Thoracic aorta (tissue), 2 donors: ENCODE results near the gene CFAP97D1. TPM values are rescaled to one million over a fixed set of nuclear protein-coding genes. Genes with fewer than 3 reads are reported as not detected.

ENCODE experiments used
- ATAC-seq: fragments of 150-250 bp; one replicate; pipeline ENCODE4 v1.8.0; 2017; ENCODE audit warnings: low read depth; ENCODE audit not compliant: insufficient number of reproducible peaks, low FRiP score
- DNase-seq: peaks from one replicate; pipeline ENCODE4 v3.0.0-alpha.2; 2020; ENCODE audit warnings: low spot score
- H3K27ac ChIP-seq, 2 donors: fragments of 200-600 bp; sonication (generic); 1 replicate in 1 of 2; 2 replicates in 1 of 2; pipeline ENCODE4 v1.5.1; 2016; ENCODE audit warnings: mild to moderate bottlenecking in 2 of 2, moderate library complexity in 2 of 2
- H3K27me3 ChIP-seq: fragments of 200-600 bp; sonication (generic); replicated peaks from 2 replicates; pipeline ENCODE4 v1.6.0; 2016; ENCODE audit warnings: mild to moderate bottlenecking; ENCODE audit not compliant: insufficient read depth
- H3K36me3 ChIP-seq: fragments of 200-600 bp; sonication (generic); one replicate; pipeline ENCODE4 v1.5.1; 2016
- H3K4me1 ChIP-seq, 2 donors: fragments of 200-600 bp; sonication (generic); 1 replicate in 1 of 2; 2 replicates in 1 of 2; pipeline versions ENCODE4 v1.5.1 to v1.6.0; 2016; ENCODE audit warnings: low read depth in 2 of 2, mild to moderate bottlenecking in 1 of 2; ENCODE audit not compliant: control insufficient read depth in 1 of 2
- H3K4me3 ChIP-seq: fragments of 200-600 bp; sonication (generic); 2 replicates; pipeline ENCODE4 v1.5.1; 2016; ENCODE audit warnings: mild to moderate bottlenecking
- H3K9me3 ChIP-seq: fragments of 200-600 bp; sonication (generic); 2 replicates; pipeline ENCODE4 v1.5.1; 2016
- CTCF ChIP-seq: fragments of 200-600 bp; sonication (generic); IDR thresholded peaks from one replicate; pipeline ENCODE4 v1.5.1; 2019; ENCODE audit warnings: antibody characterized with exemption
- total RNA-seq, 2 donors: library from RNA; depleted of rRNA; stranded (reverse); fragments of >200 nt; gene quantifications; one replicate each; pipeline versions ENCODE4 v1.1.0 to v1.2.3, GENCODE V29; 2016

CFAP97D1 gene
- total RNA-seq, 2 donors from 2014 or later = not detected

DNA sequence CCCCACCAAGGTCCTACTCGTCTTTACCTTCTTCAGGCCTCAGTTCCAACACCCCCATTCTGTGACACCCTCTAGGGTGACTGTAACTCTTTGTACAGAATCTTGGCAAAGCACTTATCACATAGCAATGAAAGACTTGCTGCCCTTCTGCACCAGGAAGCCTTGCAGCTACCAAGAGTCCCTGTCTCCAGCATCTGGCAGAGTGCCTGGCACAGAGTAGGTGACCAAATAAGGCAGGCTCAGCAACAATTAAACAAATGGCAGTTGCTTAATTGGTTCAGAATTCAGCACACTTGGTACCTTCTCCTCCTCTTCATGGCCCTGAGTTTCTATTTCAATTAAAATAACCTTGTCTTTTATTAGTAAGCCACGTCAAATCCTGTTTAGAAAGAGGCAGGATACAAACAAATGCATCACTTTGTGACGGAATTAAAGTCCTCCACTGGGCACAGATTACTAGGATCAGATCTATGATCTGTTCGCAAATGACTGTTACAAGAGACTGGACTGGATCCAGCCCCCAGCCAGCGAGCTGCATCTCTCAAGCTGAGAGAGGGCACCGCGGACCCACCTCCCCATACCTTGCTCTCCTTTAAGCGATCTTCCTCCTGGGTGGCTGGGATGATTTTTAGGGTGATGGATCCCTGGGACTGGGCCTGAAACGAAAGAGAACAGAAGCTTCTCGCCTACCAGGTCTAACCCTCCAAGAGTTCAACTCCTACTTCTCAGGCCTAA, 43.3 kb downstream of the CFAP97D1 start:
- peak overlapping the region in 1 of 2 donors; percentile 11 for H3K27ac ChIP-seq
- DNase-seq (no peak), ATAC-seq (peak; percentile 27)
- H3K27me3 ChIP-seq = no peaks in the 10 kb centered on the region
- peaks cover 0 to 13% of the 10 kb centered on the region in 2 donors for H3K4me1 ChIP-seq
- no peaks in the 10 kb centered on the region for H3K9me3 ChIP-seq
- no peak overlapping the region for H3K4me3 ChIP-seq
- peaks cover 27% of the 10 kb centered on the region for H3K36me3 ChIP-seq
- TF ChIP-seq CTCF = no peak

- H3K4me1 ChIP-seq = peaks cover 0 to 13% of the 10 kb centered on the region in 2 donors
- H3K36me3 ChIP-seq = peaks cover 42% of the 10 kb centered on the region
- no peaks in the 10 kb centered on the region for H3K27me3 ChIP-seq
- ATAC-seq (no peak), DNase-seq (no peak)
- no peaks in the 10 kb centered on the region for H3K9me3 ChIP-seq
- H3K4me3 ChIP-seq = no peak overlapping the region
- no peak overlapping the region for H3K27ac ChIP-seq
- TF ChIP-seq CTCF = no peak
These were observed 45.3 kb downstream of the CFAP97D1 start for GRCh38 chr17:43825567-43825966.

- Histone ChIP-seq H3K4me1 (peaks cover 0 to 14% of the 10 kb centered on the region in 2 donors), H3K27me3 (no peaks in the 10 kb centered on the region), H3K4me3 (no peak overlapping the region), H3K9me3 (no peaks in the 10 kb centered on the region), H3K36me3 (peaks cover 35% of the 10 kb centered on the region), H3K27ac (no peak overlapping the region)
- no peak for TF ChIP-seq CTCF
- DNase-seq (no peak), ATAC-seq (no peak)
These were observed 46.0 kb downstream of the CFAP97D1 start for GRCh38 chr17:43826206-43826605.

DNA sequence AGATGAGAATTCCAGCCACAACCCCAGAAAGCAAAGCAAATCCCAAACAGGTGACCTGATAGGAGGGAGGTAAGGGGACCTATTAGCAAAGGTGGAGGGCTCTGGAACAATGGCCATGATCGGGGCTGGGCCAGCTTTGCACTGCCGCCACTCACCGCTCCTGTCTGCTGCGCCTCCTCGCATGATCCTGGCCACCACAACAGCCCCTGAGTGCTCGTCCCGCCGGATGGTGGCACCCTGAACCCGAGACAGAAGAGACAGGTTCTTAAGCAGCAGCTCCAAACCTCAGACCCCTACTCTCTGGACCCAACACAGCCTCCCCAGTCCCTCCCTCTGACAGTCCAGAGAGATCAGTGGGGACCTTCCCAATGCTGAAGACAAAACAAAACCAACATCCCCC, 47.4 kb downstream of the CFAP97D1 start:
- no peak for DNase-seq
- H3K4me3 ChIP-seq = no peak overlapping the region
- H3K27ac ChIP-seq = no peak overlapping the region
- no peak for ATAC-seq
- H3K36me3 ChIP-seq = peaks cover 35% of the 10 kb centered on the region
- peaks cover 3 to 25% of the 10 kb centered on the region in 2 donors for H3K4me1 ChIP-seq
- no peaks in the 10 kb centered on the region for H3K27me3 ChIP-seq
- no peaks in the 10 kb centered on the region for H3K9me3 ChIP-seq
- no peak for TF ChIP-seq CTCF

DNA sequence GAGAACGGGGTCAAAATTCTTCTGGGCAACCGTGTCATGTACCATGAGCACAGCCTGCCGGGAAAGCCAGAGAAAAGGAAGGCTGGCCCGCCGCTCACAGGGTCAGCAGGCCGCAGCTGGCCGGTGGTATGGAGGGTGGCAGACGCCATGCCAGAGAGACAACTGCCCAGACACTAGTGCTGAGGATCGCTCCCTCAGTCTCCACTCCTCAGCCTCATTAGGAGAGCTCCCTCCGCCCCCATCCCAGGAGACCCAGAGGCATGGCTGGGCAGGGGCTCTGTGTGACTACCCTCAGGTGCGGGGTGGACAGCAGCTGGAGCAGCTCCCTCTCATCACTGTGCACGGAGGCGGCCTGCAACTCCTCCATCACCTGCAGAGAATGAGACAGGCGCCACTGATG, 49.5 kb downstream of the CFAP97D1 start:
- no peaks in the 10 kb centered on the region for H3K27me3 ChIP-seq
- peaks cover 30% of the 10 kb centered on the region for H3K36me3 ChIP-seq
- DNase-seq = no peak
- H3K9me3 ChIP-seq = no peaks in the 10 kb centered on the region
- ATAC-seq = no peak
- peaks cover 6 to 24% of the 10 kb centered on the region in 2 donors for H3K4me1 ChIP-seq
- no peak overlapping the region for H3K27ac ChIP-seq
- no peak overlapping the region for H3K4me3 ChIP-seq
- TF ChIP-seq CTCF = no peak
